Osteoblast (primary cell): Measurements from ENCODE around the gene AGK. TPM values are rescaled to one million over a fixed set of nuclear protein-coding genes. Genes with fewer than 3 reads are reported as not detected.

Experiments used
- DNase-seq: peaks from one replicate; pipeline ENCODE4 v3.0.0; 2011; ENCODE audit warnings: low spot score, mixed read lengths; ENCODE audit not compliant: insufficient read length; ENCODE audit errors: missing footprints
- H2AFZ ChIP-seq: 2 replicates; pipeline ENCODE4 v1.6.0; 2011; ENCODE audit warnings: mild to moderate bottlenecking, low read length
- H3K27ac ChIP-seq: 2 replicates; pipeline ENCODE4 v1.5.1; 2011; ENCODE audit warnings: mild to moderate bottlenecking, low read depth, low read length, moderate library complexity
- H3K27me3 ChIP-seq: 2 replicates; pipeline ENCODE4 v1.6.0; 2012; ENCODE audit warnings: mild to moderate bottlenecking, control low read depth, inconsistent platforms, low read length, moderate library complexity; ENCODE audit not compliant: insufficient read depth
- H3K36me3 ChIP-seq: 2 replicates; pipeline ENCODE4 v1.5.1; 2011; ENCODE audit warnings: mild to moderate bottlenecking, low read length, control low read depth, moderate library complexity; ENCODE audit not compliant: insufficient read depth
- H3K4me1 ChIP-seq: 2 replicates; pipeline ENCODE4 v1.5.1; 2011; ENCODE audit warnings: mild to moderate bottlenecking, low read length, control low read depth, moderate library complexity; ENCODE audit not compliant: insufficient read depth
- H3K4me2 ChIP-seq: 2 replicates; pipeline ENCODE4 v1.6.0; 2011; ENCODE audit warnings: mild to moderate bottlenecking, low read length; ENCODE audit not compliant: insufficient read depth
- H3K4me3 ChIP-seq: fragments of 200-600 bp; sonication (generic); 3 replicates; pipeline ENCODE4 v1.5.1; 2012; ENCODE audit warnings: mild to moderate bottlenecking, low read length, inconsistent platforms; ENCODE audit not compliant: insufficient read depth
- H3K79me2 ChIP-seq: 2 replicates; pipeline ENCODE4 v1.6.0; 2012; ENCODE audit warnings: mild to moderate bottlenecking, low read length, control low read depth, inconsistent platforms; ENCODE audit not compliant: insufficient read depth
- H3K9me3 ChIP-seq: 2 replicates; pipeline ENCODE4 v1.5.1; 2011; ENCODE audit warnings: low read depth, low read length, control low read depth
- H4K20me1 ChIP-seq: 2 replicates; pipeline ENCODE4 v1.6.0; 2012; ENCODE audit warnings: mild to moderate bottlenecking, low read length, control low read depth; ENCODE audit not compliant: insufficient read depth
- CTCF ChIP-seq: IDR thresholded peaks from 2 replicates; pipeline ENCODE4 v1.5.1; 2011; ENCODE audit warnings: mild to moderate bottlenecking, low read depth, low read length, moderate library complexity; ENCODE audit errors: extremely low read depth
- total RNA-seq: library from RNA; depleted of rRNA; stranded (reverse); fragments of >200 nt; gene quantifications from 2 replicates; pipeline ENCODE4 v1.2.3, GENCODE V29; 2012

AGK gene
- total RNA-seq, 1 donor = 26.1 TPM

- no peaks in the 10 kb centered on the region for H3K27me3 ChIP-seq
- peaks cover 3% of the 10 kb centered on the region for H3K4me1 ChIP-seq
- no peaks in the 10 kb centered on the region for H3K9me3 ChIP-seq
- no peaks in the 10 kb centered on the region for H3K36me3 ChIP-seq
- no peak overlapping the region for H3K4me3 ChIP-seq
- H3K4me2 ChIP-seq = no peak overlapping the region
- DNase-seq = no peak
- peaks cover 32% of the 10 kb centered on the region for H4K20me1 ChIP-seq
- TF ChIP-seq CTCF = no peak
- no peak overlapping the region for H2AFZ ChIP-seq
- H3K27ac ChIP-seq = no peak overlapping the region
- peaks cover 9% of the 10 kb centered on the region for H3K79me2 ChIP-seq
Measured at GRCh38 chr7:141691540-141691939, 140.3 kb downstream of the AGK start.

- no peak for DNase-seq
- no peak for TF ChIP-seq CTCF
- H3K4me3 ChIP-seq = no peak overlapping the region
- peaks cover under 1% of the 10 kb centered on the region for H3K4me1 ChIP-seq
- no peaks in the 10 kb centered on the region for H3K36me3 ChIP-seq
- peaks cover 33% of the 10 kb centered on the region for H4K20me1 ChIP-seq
- no peak overlapping the region for H3K4me2 ChIP-seq
- no peaks in the 10 kb centered on the region for H3K27me3 ChIP-seq
- no peak overlapping the region for H2AFZ ChIP-seq
- H3K27ac ChIP-seq = no peak overlapping the region
- H3K79me2 ChIP-seq = peaks cover 9% of the 10 kb centered on the region
- no peaks in the 10 kb centered on the region for H3K9me3 ChIP-seq
Measured at GRCh38 chr7:141691961-141692360, 140.8 kb downstream of the AGK start.

DNA sequence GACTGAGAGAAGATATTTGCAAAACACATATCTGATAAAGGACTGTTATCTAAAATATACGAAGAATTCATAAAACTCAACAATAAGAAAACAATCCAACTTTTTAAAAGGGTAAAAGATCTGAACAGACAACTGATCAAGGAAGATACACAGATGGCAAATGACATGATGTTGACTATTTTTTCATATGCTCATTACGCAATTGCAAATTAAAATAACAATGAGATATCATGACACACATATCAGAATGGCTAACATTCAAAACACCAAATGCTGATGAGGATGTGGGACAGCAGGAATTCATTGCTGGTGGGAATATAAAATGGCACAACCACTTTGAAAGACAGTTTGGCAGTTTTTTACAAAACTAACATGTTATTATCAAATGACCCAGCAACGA lies 141.9 kb downstream of the AGK start:
- Histone ChIP-seq H3K79me2 (peaks cover 9% of the 10 kb centered on the region), H3K36me3 (no peaks in the 10 kb centered on the region), H4K20me1 (peaks cover 34% of the 10 kb centered on the region), H3K4me1 (peaks cover 6% of the 10 kb centered on the region), H3K27ac (no peak overlapping the region), H2AFZ (no peak overlapping the region), H3K4me3 (no peak overlapping the region), H3K4me2 (no peak overlapping the region), H3K9me3 (no peaks in the 10 kb centered on the region), H3K27me3 (no peaks in the 10 kb centered on the region)
- no peak for DNase-seq
- TF ChIP-seq CTCF = no peak

DNA sequence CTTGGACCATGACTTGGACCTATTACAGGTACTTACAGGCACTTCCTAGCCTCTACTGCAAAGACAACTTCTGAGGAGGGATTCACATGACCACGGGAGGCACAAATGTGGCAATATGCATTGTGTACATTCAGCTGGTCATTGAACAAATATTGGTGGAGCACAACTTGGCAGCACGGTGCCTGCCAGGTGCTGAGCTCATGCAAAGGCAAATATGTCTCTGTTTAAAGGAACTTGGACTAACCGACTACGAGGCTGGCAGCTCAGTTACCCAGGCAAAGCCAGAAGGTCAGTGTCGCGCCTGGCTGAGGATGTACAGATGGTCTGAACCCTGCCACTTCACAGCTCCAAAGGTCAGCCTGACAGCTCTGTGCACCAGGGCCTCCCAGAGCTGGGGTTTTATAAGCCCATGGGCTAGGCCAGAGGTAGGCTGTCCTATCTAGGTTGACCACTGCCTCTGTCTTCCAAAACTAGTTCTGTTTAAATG lies 144.6 kb downstream of the AGK start:
- Histone ChIP-seq H3K79me2 (peaks cover 7% of the 10 kb centered on the region), H2AFZ (no peak overlapping the region), H3K4me3 (no peak overlapping the region), H3K4me1 (peaks cover 12% of the 10 kb centered on the region), H3K4me2 (no peak overlapping the region), H4K20me1 (peaks cover 34% of the 10 kb centered on the region), H3K9me3 (no peaks in the 10 kb centered on the region), H3K27me3 (no peaks in the 10 kb centered on the region), H3K27ac (no peak overlapping the region), H3K36me3 (no peaks in the 10 kb centered on the region)
- TF ChIP-seq CTCF = no peak
- no peak for DNase-seq
